Vagina (tissue), 2 donors: ENCODE measurements around the gene MAPRE2.

Source experiments
- CTCF ChIP-seq, 3 experiments: fragments of 450-650 bp in 2 of 3; fragments of 200-600 bp in 1 of 3; sonication (generic) in 1 of 3; IDR thresholded peaks; one replicate each; pipeline ENCODE4 v1.5.1; 2017 to 2019; ENCODE audit warnings: antibody characterized with exemption in 3 of 3, mild to moderate bottlenecking in 2 of 3, moderate library complexity in 2 of 3
- POLR2A ChIP-seq, 2 donors: fragments of 450-650 bp; IDR thresholded peaks; one replicate each; pipeline ENCODE4 v1.6.1; 2017; ENCODE audit warnings: antibody characterized with exemption in 2 of 2, mild to moderate bottlenecking in 2 of 2, moderate library complexity in 2 of 2

DNA sequence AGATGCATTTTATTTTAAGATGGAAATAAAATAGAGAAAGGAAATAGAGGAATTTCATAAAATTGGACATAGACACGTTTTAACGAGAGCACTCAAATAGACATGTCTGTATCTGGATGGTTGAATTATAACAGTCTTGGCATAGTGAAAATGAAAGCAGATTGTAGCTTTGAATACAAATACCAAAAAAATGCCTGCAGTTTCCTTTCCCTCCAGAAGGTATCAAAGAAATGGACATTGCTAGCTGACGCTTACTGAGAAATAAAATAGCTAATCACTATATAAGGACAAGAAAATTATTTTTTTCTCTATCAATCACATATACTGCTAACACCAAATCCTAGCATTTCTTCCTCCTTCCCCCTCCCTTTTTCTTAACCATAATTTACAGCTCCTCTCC, 11.4 kb upstream of the MAPRE2 start:
- TF ChIP-seq POLR2A (IDR thresholded peaks at IDR 0.05) (no peak), CTCF (IDR thresholded peaks at IDR 0.05) (no peak)
